SU-DHL-6 (cell line): ENCODE data around the gene ARMH4.

ENCODE experiments used
- CTCF ChIP-seq: fragments of 200-600 bp; sonication (generic); IDR thresholded peaks from one replicate; pipeline ENCODE4 v1.5.1; 2017; ENCODE audit warnings: antibody characterized with exemption, mild to moderate bottlenecking, low read length, moderate library complexity; ENCODE audit not compliant: insufficient read depth, poor library complexity, severe bottlenecking
- EZH2phosphoT487 ChIP-seq: fragments of 200-600 bp; sonication (generic), shearing (Covaris generic); conservative IDR thresholded peaks from 2 replicates; pipeline ENCODE4 v1.6.1; 2018; ENCODE audit warnings: mild to moderate bottlenecking, antibody characterized with exemption, low read length, moderate library complexity, mixed read lengths

DNA sequence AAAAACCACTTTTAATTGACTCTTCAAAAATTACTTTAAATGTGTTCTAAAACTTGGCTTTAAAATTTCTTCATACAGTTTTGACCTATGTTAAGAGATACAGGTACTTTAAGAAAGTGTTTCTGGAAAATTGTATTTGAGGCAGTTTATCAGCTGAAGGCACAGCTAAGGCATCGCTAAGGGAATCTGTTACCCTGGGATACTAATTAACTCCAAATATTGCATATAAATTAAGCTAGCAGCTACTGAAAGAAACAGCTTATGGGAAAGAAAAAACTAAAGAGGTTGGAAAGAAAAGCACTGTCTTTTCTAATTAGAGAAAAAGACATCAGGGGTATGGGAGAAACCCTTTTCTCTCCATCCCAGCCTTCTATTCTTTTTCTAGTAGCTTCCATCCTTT, 152.0 kb downstream of the ARMH4 start:
- TF ChIP-seq CTCF (no peak), EZH2phosphoT487 (no peak)
